Uterus (tissue), 2 donors: ENCODE results near the gene TRIM62.

ENCODE experiments used
- CTCF ChIP-seq, 4 experiments: fragments of 200-600 bp in 2 of 4; fragments of 450-650 bp in 2 of 4; sonication (generic) in 2 of 4; IDR thresholded peaks; one replicate each; pipeline ENCODE4 v1.5.1; 2016 to 2019; ENCODE audit warnings: antibody characterized with exemption in 4 of 4, mild to moderate bottlenecking in 2 of 4, moderate library complexity in 1 of 4
- POLR2A ChIP-seq, 2 donors: fragments of 450-650 bp; IDR thresholded peaks; one replicate each; pipeline ENCODE4 v1.6.1; 2016; ENCODE audit warnings: antibody characterized with exemption in 2 of 2, mild to moderate bottlenecking in 1 of 2, moderate library complexity in 1 of 2

GRCh38 chr1:33118274-33118673, 63.6 kb downstream of the TRIM62 start:
- no peak for TF ChIP-seq CTCF (IDR thresholded peaks at IDR 0.05)
- TF ChIP-seq POLR2A (IDR thresholded peaks at IDR 0.05), result no peak
